Gastroesophageal sphincter (tissue), 4 donors: ENCODE measurements around the gene CXCL6. TPM values are rescaled to one million over a fixed set of nuclear protein-coding genes. Genes with fewer than 3 reads are reported as not detected.

ENCODE experiments used
- ATAC-seq: fragments of 150-250 bp; one replicate; pipeline ENCODE4 v1.9.1; 2016; ENCODE audit warnings: mild to moderate bottlenecking, moderate library complexity
- H3K27ac ChIP-seq, 4 donors: fragments of 200-600 bp; sonication (generic) in 3 of 4; 1 replicate in 3 of 4; 2 replicates in 1 of 4; pipeline ENCODE4 v1.5.1; 2016 to 2019
- H3K27me3 ChIP-seq: fragments of 200-600 bp; sonication (generic); one replicate; pipeline ENCODE4 v1.5.1; 2019
- H3K36me3 ChIP-seq, 2 donors: fragments of 200-600 bp; sonication (generic); one replicate each; pipeline ENCODE4 v1.5.1; 2019; ENCODE audit warnings: control low read depth in 1 of 2
- H3K4me1 ChIP-seq, 3 donors: fragments of 200-600 bp; sonication (generic); 1 replicate in 2 of 3; 2 replicates in 1 of 3; pipeline ENCODE4 v1.5.1; 2016 to 2019; ENCODE audit warnings: control low read depth in 2 of 3
- H3K4me3 ChIP-seq, 2 donors: fragments of 200-600 bp; sonication (generic); one replicate each; pipeline ENCODE4 v1.5.1; 2019; ENCODE audit warnings: mild to moderate bottlenecking in 1 of 2, moderate library complexity in 1 of 2
- H3K9me3 ChIP-seq, 3 donors: fragments of 200-600 bp; sonication (generic); one replicate each; pipeline ENCODE4 v1.5.1; 2017 to 2019; ENCODE audit warnings: control low read depth in 2 of 3
- EP300 ChIP-seq: sonication (generic); formaldehyde crosslinking; IDR thresholded peaks from one replicate; pipeline ENCODE4 v1.6.1; 2017; ENCODE audit warnings: antibody characterized with exemption, mild to moderate bottlenecking
- POLR2A ChIP-seq, 2 donors: fragments of 450-650 bp; IDR thresholded peaks; one replicate each; pipeline ENCODE4 v1.6.1; 2017; ENCODE audit warnings: antibody characterized with exemption in 2 of 2, mild to moderate bottlenecking in 2 of 2, moderate library complexity in 1 of 2
- POLR2AphosphoS5 ChIP-seq: sonication (generic); formaldehyde crosslinking; IDR thresholded peaks from one replicate; pipeline ENCODE4 v1.6.1; 2017; ENCODE audit warnings: antibody characterized with exemption
- WGBS, 2 donors: methylation state at CpG; one replicate each; pipeline ENCODE4 v1.1.5; 2018; ENCODE audit warnings: low coverage in 1 of 2; 5-methylcytosine and 5-hydroxymethylcytosine counted together
- total RNA-seq, 4 donors: library from RNA; depleted of rRNA; stranded (reverse); fragments of >200 nt; gene quantifications; one replicate each; pipeline ENCODE4 v1.1.0, GENCODE V29; 2016
- TF ChIP-seq, protein P1 (sequence below), 4 experiments: fragments of 200-600 bp in 2 of 4; fragments of 450-650 bp in 2 of 4; sonication (generic) in 1 of 4; IDR thresholded peaks; one replicate each; pipeline ENCODE4 v1.5.1; 2017 to 2019; ENCODE audit warnings: antibody characterized with exemption in 4 of 4, mild to moderate bottlenecking in 2 of 4, moderate library complexity in 2 of 4

Gene CXCL6
- total RNA-seq, 4 donors from 2014 or later: 1.1 TPM; not detected in 3

DNA sequence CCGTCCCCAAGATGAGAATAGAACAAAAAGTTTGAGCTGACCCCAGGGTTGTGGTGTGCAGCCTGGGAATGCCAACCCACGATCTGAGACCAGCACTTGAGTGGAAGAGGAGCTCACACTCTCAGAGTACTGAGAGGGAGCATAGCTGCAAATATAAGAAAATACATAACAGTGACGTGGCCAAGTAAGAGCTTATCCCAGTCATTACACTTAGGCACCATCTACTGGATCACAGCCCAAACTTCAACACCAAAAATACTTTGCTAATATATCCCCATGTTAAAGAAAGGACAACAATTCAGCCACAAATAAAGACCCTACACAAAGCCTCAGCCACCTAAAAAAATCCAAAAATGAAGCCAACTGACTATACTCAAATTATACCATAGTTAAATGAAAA lies 33.3 kb upstream of the CXCL6 start:
- Histone ChIP-seq H3K4me1 (no peaks in the 10 kb centered on the region), H3K36me3 (no peaks in the 10 kb centered on the region), H3K4me3 (no peak overlapping the region), H3K27me3 (no peaks in the 10 kb centered on the region), H3K9me3 (peaks cover 0 to 17% (median 0%) of the 10 kb centered on the region in 3 donors), H3K27ac (no peak overlapping the region)
- 40 to 51% methylated on average over 1 to 3 of the region's 3 CpGs for WGBS, 2 donors
- ATAC-seq: no peak
- TF ChIP-seq POLR2AphosphoS5 (no peak), POLR2A (IDR thresholded peaks at IDR 0.05) (no peak), EP300 (no peak)
- TF ChIP-seq, protein P1, sequence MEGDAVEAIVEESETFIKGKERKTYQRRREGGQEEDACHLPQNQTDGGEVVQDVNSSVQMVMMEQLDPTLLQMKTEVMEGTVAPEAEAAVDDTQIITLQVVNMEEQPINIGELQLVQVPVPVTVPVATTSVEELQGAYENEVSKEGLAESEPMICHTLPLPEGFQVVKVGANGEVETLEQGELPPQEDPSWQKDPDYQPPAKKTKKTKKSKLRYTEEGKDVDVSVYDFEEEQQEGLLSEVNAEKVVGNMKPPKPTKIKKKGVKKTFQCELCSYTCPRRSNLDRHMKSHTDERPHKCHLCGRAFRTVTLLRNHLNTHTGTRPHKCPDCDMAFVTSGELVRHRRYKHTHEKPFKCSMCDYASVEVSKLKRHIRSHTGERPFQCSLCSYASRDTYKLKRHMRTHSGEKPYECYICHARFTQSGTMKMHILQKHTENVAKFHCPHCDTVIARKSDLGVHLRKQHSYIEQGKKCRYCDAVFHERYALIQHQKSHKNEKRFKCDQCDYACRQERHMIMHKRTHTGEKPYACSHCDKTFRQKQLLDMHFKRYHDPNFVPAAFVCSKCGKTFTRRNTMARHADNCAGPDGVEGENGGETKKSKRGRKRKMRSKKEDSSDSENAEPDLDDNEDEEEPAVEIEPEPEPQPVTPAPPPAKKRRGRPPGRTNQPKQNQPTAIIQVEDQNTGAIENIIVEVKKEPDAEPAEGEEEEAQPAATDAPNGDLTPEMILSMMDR (IDR thresholded peaks at IDR 0.05): no peak

DNA sequence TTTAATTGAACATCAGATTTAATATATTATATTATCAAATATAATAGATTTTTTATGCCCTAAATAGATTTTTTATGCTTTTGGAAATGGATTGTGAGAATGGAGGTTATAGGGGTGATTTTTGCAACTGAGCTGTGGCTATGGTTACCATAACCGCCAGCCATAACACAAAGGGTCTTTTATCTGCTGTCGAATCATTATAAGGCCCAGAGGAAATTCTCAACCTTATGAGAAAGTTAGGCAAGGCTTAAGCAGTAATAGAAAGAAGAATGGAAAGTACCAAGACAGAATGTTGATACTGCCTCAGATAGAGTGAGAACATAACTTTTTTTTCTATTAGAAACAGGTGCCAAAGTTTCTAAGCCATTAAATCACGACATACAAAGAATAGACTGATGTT lies 26.3 kb upstream of the CXCL6 start:
- no peaks in the 10 kb centered on the region for H3K4me1 ChIP-seq
- ATAC-seq: no peak
- WGBS, 2 donors: 51 to 70% methylated on average over 3 of the region's 3 CpGs
- TF ChIP-seq, protein P1 (IDR thresholded peaks at IDR 0.05): no peak
- TF ChIP-seq POLR2AphosphoS5 (no peak), EP300 (no peak), POLR2A (IDR thresholded peaks at IDR 0.05) (no peak)
- no peaks in the 10 kb centered on the region for H3K27me3 ChIP-seq
- H3K27ac ChIP-seq: no peak overlapping the region
- H3K9me3 ChIP-seq: no peaks in the 10 kb centered on the region
- no peak overlapping the region for H3K4me3 ChIP-seq
- H3K36me3 ChIP-seq: no peaks in the 10 kb centered on the region

DNA sequence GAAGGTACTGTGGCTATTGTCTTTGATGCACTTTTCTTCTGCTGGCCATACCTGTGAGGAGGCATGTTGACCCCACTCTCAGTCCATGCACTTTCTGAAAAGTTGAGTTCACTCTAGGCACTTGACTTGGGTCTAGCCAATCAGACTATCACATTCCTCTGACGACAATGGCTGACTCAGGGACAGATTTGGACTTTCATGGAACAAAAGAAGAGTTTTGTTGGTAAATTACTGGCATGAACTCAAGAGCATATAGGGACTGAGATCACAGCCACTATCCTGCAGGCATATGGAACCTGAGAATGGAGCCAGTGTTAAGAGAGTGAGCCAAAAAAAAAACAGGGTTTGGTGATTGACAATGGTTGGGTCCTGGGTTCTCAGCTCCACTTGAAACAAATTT lies 24.6 kb upstream of the CXCL6 start:
- TF ChIP-seq POLR2AphosphoS5 (no peak), EP300 (no peak), POLR2A (IDR thresholded peaks at IDR 0.05) (no peak)
- TF ChIP-seq, protein P1 (IDR thresholded peaks at IDR 0.05): no peak
- no peak for ATAC-seq
- 57 to 80% methylated on average over 1 of the region's 1 CpG for WGBS, 2 donors

DNA sequence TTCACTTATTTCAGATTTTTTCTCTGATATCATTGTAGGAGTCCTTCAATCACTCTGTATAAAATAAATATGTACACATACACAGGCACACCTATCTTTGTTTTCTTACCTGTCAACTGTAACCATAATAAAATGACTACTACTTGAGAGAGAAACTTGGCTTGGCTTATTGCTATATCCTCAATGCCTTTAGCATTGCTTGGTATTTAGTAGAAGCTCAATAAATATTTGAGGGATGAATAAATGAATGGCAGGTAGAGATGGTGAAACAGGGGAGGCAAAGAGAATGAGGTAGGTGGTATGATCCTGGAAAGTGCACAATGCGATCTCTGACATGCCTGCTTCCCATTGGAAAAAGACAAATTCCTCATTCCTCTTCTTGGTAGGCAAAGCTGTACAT lies 21.8 kb upstream of the CXCL6 start:
- Histone ChIP-seq H3K27ac (no peak overlapping the region), H3K4me1 (no peaks in the 10 kb centered on the region), H3K27me3 (no peaks in the 10 kb centered on the region), H3K36me3 (no peaks in the 10 kb centered on the region), H3K9me3 (no peaks in the 10 kb centered on the region), H3K4me3 (no peak overlapping the region)
- 100% methylated on average over 1 of the region's 1 CpG for WGBS, 2 donors
- no peak for TF ChIP-seq EP300
- no peak for TF ChIP-seq POLR2AphosphoS5
- TF ChIP-seq POLR2A (IDR thresholded peaks at IDR 0.05): no peak
- TF ChIP-seq, protein P1 (IDR thresholded peaks at IDR 0.05): no peak
- ATAC-seq: no peak

More for the DNA sequence above, 24.6 kb upstream of the CXCL6 start:
- no peaks in the 10 kb centered on the region for H3K9me3 ChIP-seq
- no peak overlapping the region for H3K27ac ChIP-seq
- no peaks in the 10 kb centered on the region for H3K27me3 ChIP-seq
- H3K4me1 ChIP-seq: no peaks in the 10 kb centered on the region
- no peaks in the 10 kb centered on the region for H3K36me3 ChIP-seq
- H3K4me3 ChIP-seq: no peak overlapping the region

DNA sequence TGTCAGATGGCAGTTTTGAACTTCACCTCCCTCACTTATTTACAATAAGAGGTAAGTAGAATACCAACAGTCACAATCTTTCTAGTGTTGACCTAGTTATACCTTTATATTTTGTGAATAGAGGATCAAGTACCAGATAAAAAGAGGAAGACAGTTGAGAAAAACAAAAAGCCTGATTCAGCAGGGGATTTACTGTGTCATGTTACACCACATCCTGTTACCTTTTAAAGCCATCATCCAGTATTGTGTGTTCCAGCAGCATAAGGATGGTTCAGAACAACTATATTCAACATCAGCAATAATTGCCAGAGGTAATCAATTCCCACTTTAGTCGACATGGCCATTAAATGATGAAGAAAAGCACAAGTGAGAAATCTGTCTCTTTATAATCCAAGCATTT lies 21.3 kb upstream of the CXCL6 start:
- 57 to 100% methylated on average over 1 of the region's 1 CpG for WGBS, 2 donors

More for the DNA sequence above, 21.3 kb upstream of the CXCL6 start:
- Histone ChIP-seq H3K27ac (no peak overlapping the region), H3K9me3 (no peaks in the 10 kb centered on the region), H3K36me3 (no peaks in the 10 kb centered on the region), H3K4me1 (no peaks in the 10 kb centered on the region), H3K27me3 (no peaks in the 10 kb centered on the region), H3K4me3 (no peak overlapping the region)
- no peak for TF ChIP-seq POLR2AphosphoS5
- TF ChIP-seq, protein P1 (IDR thresholded peaks at IDR 0.05): no peak
- TF ChIP-seq EP300: no peak
- TF ChIP-seq POLR2A (IDR thresholded peaks at IDR 0.05): no peak
- no peak for ATAC-seq
